ENCODE data around the gene FSTL5. TPM values are rescaled to one million over a fixed set of nuclear protein-coding genes. Genes with fewer than 3 reads are reported as not detected.

FSTL5 gene
- total RNA-seq, 1 experiment from 2014 or later: 29.4 TPM

DNA sequence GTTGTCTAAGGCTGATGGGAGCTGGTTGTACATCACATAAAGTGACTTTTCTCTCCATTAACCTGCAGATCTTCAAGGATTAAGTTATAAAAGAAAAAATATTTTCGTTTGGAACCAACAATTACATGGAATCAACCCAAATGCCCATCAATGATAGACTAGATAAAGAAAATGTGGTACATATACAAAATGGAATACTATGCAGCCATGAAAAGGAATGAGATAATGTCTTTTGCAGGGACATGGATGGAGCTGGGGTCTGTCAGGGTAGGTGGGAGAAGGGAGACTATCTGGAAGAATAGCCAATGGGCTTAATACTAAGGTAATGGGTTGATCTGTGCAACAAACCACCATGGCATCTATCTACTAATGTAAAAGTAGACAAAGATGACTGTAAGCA lies 313.2 kb downstream of the FSTL5 start:
- no peaks in the 10 kb centered on the region for H3F3A ChIP-seq (ENCODE audit: insufficient read depth, low read depth)
- no peak overlapping the region for H3K4me2 ChIP-seq
- H4K20me1 ChIP-seq (ENCODE audit: insufficient read depth): no peaks in the 10 kb centered on the region
- CTCF ChIA-PET: no interaction called here
- H3K9me2 ChIP-seq (ENCODE audit: insufficient read depth): no peaks in the 10 kb centered on the region
- intact Hi-C loops (cut with micrococcal nuclease; ENCODE audit: unreplicated experiment): no loop called here
- TF ChIP-seq, protein P1, sequence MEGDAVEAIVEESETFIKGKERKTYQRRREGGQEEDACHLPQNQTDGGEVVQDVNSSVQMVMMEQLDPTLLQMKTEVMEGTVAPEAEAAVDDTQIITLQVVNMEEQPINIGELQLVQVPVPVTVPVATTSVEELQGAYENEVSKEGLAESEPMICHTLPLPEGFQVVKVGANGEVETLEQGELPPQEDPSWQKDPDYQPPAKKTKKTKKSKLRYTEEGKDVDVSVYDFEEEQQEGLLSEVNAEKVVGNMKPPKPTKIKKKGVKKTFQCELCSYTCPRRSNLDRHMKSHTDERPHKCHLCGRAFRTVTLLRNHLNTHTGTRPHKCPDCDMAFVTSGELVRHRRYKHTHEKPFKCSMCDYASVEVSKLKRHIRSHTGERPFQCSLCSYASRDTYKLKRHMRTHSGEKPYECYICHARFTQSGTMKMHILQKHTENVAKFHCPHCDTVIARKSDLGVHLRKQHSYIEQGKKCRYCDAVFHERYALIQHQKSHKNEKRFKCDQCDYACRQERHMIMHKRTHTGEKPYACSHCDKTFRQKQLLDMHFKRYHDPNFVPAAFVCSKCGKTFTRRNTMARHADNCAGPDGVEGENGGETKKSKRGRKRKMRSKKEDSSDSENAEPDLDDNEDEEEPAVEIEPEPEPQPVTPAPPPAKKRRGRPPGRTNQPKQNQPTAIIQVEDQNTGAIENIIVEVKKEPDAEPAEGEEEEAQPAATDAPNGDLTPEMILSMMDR (conservative IDR thresholded peaks at IDR 0.05): no peak
- TF ChIP-seq EZH2 (IDR thresholded peaks at IDR 0.05; ENCODE audit: low read depth): no peak
- no peaks in the 10 kb centered on the region for H3K4me1 ChIP-seq (replicated peaks; ENCODE audit: insufficient read depth)
- H3K27me3 ChIP-seq (ENCODE audit: insufficient read depth, low read depth): no peaks in the 10 kb centered on the region
- no peak overlapping the region for H2AFZ ChIP-seq
- no peak for DNase-seq
- H3K79me2 ChIP-seq (ENCODE audit: low read depth): no peaks in the 10 kb centered on the region
- POLR2A ChIA-PET (ENCODE audit: unreplicated experiment): no interaction called here
- BruUV-seq (replicated peaks): no TSS peak
- no peaks in the 10 kb centered on the region for H3K9me3 ChIP-seq (ENCODE audit: insufficient read depth, low read depth)
- no peaks in the 10 kb centered on the region for H3K36me3 ChIP-seq (ENCODE audit: low read depth)
- H3K27ac ChIP-seq: no peak overlapping the region
- H3K4me3 ChIP-seq: no peak overlapping the region

DNA sequence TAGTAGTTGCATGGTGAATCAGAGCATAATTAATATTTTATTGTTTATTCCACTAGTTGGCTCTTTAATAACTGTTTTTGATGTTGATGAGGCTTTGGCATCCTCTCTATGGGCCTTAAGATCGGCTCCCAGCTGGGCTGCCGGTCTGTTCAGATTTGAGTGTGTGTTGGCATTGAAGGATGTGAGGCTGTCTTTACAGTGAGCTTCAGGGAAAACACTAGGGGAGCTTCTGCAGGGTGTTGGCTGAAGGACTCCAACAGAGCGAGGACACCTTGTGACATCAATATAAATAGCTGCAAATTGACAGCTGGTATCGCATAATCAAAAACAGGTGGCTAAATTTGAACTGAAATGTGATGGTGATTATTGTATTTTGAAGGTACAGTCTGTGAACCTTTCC lies 322.0 kb downstream of the FSTL5 start:
- Histone ChIP-seq H3K4me1 (replicated peaks; ENCODE audit: insufficient read depth) (no peaks in the 10 kb centered on the region), H2AFZ (no peak overlapping the region), H3K79me2 (ENCODE audit: low read depth) (no peaks in the 10 kb centered on the region), H4K20me1 (ENCODE audit: insufficient read depth) (no peaks in the 10 kb centered on the region), H3K9me2 (ENCODE audit: insufficient read depth) (no peaks in the 10 kb centered on the region), H3K27me3 (ENCODE audit: insufficient read depth, low read depth) (no peaks in the 10 kb centered on the region), H3K27ac (no peak overlapping the region), H3K9me3 (ENCODE audit: insufficient read depth, low read depth) (no peaks in the 10 kb centered on the region), H3K36me3 (ENCODE audit: low read depth) (no peaks in the 10 kb centered on the region), H3F3A (ENCODE audit: insufficient read depth, low read depth) (no peaks in the 10 kb centered on the region), H3K4me3 (no peak overlapping the region), H3K4me2 (no peak overlapping the region)
- no peak for DNase-seq
- ChIA-PET CTCF (no interaction called here), POLR2A (ENCODE audit: unreplicated experiment) (no interaction called here)
- TF ChIP-seq, protein P1 (conservative IDR thresholded peaks at IDR 0.05): no peak
- no peak for TF ChIP-seq EZH2 (IDR thresholded peaks at IDR 0.05; ENCODE audit: low read depth)
- intact Hi-C loops (cut with micrococcal nuclease; ENCODE audit: unreplicated experiment): no loop called here
- no TSS peak for BruUV-seq (replicated peaks)

DNA sequence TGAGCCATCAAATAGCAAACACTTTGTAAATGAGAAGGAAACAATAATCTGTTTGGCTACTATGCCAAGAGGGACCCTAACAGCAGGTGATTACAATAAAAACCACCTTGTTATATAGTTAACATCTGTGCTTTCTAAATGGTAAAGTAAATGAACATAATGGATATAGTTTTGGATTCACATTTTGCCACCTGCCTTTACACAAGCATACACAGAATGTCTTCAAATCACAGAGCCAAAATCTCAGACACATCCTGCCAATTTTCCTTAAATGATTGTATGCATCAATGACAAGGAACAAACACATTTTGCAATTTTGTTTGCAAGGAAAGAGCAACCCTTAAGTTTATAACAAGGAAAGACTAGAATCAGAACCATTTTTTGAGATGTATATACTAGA lies 334.2 kb downstream of the FSTL5 start:
- no peak overlapping the region for H3K4me3 ChIP-seq
- no peaks in the 10 kb centered on the region for H3K9me3 ChIP-seq (ENCODE audit: insufficient read depth, low read depth)
- DNase-seq: no peak
- H3F3A ChIP-seq (ENCODE audit: insufficient read depth, low read depth): no peaks in the 10 kb centered on the region
- H3K27ac ChIP-seq: no peak overlapping the region
- ChIA-PET POLR2A (ENCODE audit: unreplicated experiment) (no interaction called here), CTCF (no interaction called here)
- H4K20me1 ChIP-seq (ENCODE audit: insufficient read depth): no peaks in the 10 kb centered on the region
- TF ChIP-seq EZH2 (IDR thresholded peaks at IDR 0.05; ENCODE audit: low read depth): no peak
- TF ChIP-seq, protein P1 (conservative IDR thresholded peaks at IDR 0.05): no peak
- H3K9me2 ChIP-seq (ENCODE audit: insufficient read depth): no peaks in the 10 kb centered on the region
- intact Hi-C loops (cut with micrococcal nuclease; ENCODE audit: unreplicated experiment): no loop called here
- H3K27me3 ChIP-seq (ENCODE audit: insufficient read depth, low read depth): no peaks in the 10 kb centered on the region
- H3K4me2 ChIP-seq: no peak overlapping the region
- H3K4me1 ChIP-seq (replicated peaks; ENCODE audit: insufficient read depth): no peaks in the 10 kb centered on the region
- H3K36me3 ChIP-seq (ENCODE audit: low read depth): no peaks in the 10 kb centered on the region
- no peaks in the 10 kb centered on the region for H3K79me2 ChIP-seq (ENCODE audit: low read depth)
- no peak overlapping the region for H2AFZ ChIP-seq
- no TSS peak for BruUV-seq (replicated peaks)
